Measurements from ENCODE around the gene SIRT3. TPM values are rescaled to one million over a fixed set of nuclear protein-coding genes. Genes with fewer than 3 reads are reported as not detected.

Gene SIRT3
- total and polyA plus RNA-seq, 2 of the 13 experiments (the other 11 are each of a cell fraction or from before 2014, with no cell fraction given): 15.1 to 18.2 TPM

- TF ChIP-seq ZSCAN22 (CRISPR knock-in tag; IDR thresholded peaks at IDR 0.05) (no peak), ZNF576 (CRISPR knock-in tag; IDR thresholded peaks at IDR 0.05) (no peak), THRA (CRISPR knock-in tag; IDR thresholded peaks at IDR 0.05; ENCODE audit: borderline replicate concordance) (0 out of 2 replicates have a peak, but pooled peaks have one; percentile 12), ZNF331 (CRISPR knock-in tag; IDR thresholded peaks at IDR 0.05) (peak; percentile 22; the same call in 1 of the 2 replicates), NRL (CRISPR knock-in tag; IDR thresholded peaks at IDR 0.05; ENCODE audit: borderline replicate concordance) (no peak; the same call in none of the 2 replicates), ZNF879 (CRISPR knock-in tag; IDR thresholded peaks at IDR 0.05) (no peak), ZNF414 (CRISPR knock-in tag; IDR thresholded peaks at IDR 0.05) (peak; percentile 66; the same call in 1 of the 2 replicates), RBM22 (optimal IDR thresholded peaks at IDR 0.05; ENCODE audit: low read length) (no peak), ZNF770 (CRISPR knock-in tag; IDR thresholded peaks at IDR 0.05) (peak; percentile 24; the same call in 1 of the 2 replicates), GATAD2A (CRISPR knock-in tag; IDR thresholded peaks at IDR 0.05) (peak; percentile 38; the same call in 1 of the 2 replicates), KDM2A (CRISPR knock-in tag; IDR thresholded peaks at IDR 0.05; ENCODE audit: borderline replicate concordance, low read depth) (peak; percentile 73), TRIM24 (CRISPR knock-in tag; IDR thresholded peaks at IDR 0.05) (no peak), ZUFSP (CRISPR knock-in tag; IDR thresholded peaks at IDR 0.05; ENCODE audit: borderline replicate concordance) (no peak), ZNF792 (CRISPR knock-in tag; IDR thresholded peaks at IDR 0.05) (no peak; the same call in 1 of the 2 replicates), ZNF691 (CRISPR knock-in tag; IDR thresholded peaks at IDR 0.05; ENCODE audit: borderline replicate concordance, low read depth) (peak; percentile 76), SRSF4 (IDR thresholded peaks at IDR 0.05; ENCODE audit: low read depth, low read length, poor library complexity, severe bottlenecking) (no peak), SETDB1 (CRISPR knock-in tag; IDR thresholded peaks at IDR 0.05; ENCODE audit: borderline replicate concordance) (no peak), TEF (CRISPR knock-in tag; IDR thresholded peaks at IDR 0.05) (no peak; the same call in 1 of the 2 replicates), PBX2 (CRISPR knock-in tag; IDR thresholded peaks at IDR 0.05) (no peak), REPIN1 (CRISPR knock-in tag; IDR thresholded peaks at IDR 0.05; ENCODE audit: borderline replicate concordance, low read depth) (peak; percentile 66; the same call in 1 of the 2 replicates)
These were observed 28.8 kb downstream of the SIRT3 start, which contains the start of the genes BET1L and RIC8A (continued) for GRCh38 chr11:207208-207862.
